ENCODE data around the gene CNTFR. TPM values are rescaled to one million over a fixed set of nuclear protein-coding genes. Genes with fewer than 3 reads are reported as not detected.

The CNTFR gene
- total RNA-seq, 4 donors from 2014 or later, result 19.8 to 40.9 (median 34.7) TPM

- Histone ChIP-seq H3K36me3 (peaks cover 0 to 14% (median 0%) of the 10 kb centered on the region in 3 donors), H3K27me3 (no peaks in the 10 kb centered on the region), H3K27ac (peak overlapping the region in 1 of 4 donors; percentile 20), H3K4me3 (no peak overlapping the region), H3K4me1 (peaks cover 0 to 51% (median 12%) of the 10 kb centered on the region in 4 donors), H3K9me3 (no peaks in the 10 kb centered on the region)
- WGBS, 2 donors, result 85 to 89% methylated on average over 14 of the region's 14 CpGs
- TF ChIP-seq CTCF (IDR thresholded peaks at IDR 0.05) (no peak), EP300 (IDR thresholded peaks at IDR 0.05) (no peak)
- no peak for DNase-seq (ENCODE audit: low spot score in 2 of 2)
Measured at GRCh38 chr9:34635556-34635955, 46.0 kb upstream of the CNTFR start.

- peak overlapping the region in 1 of 4 donors; percentile 7 for H3K27ac ChIP-seq
- H3K36me3 ChIP-seq, result peaks cover 0 to 14% (median 0%) of the 10 kb centered on the region in 3 donors
- no peak for DNase-seq (ENCODE audit: low spot score in 2 of 2)
- H3K27me3 ChIP-seq, result peaks cover 0 to 8% of the 10 kb centered on the region in 2 donors
- 55 to 60% methylated on average over 3 of the region's 3 CpGs for WGBS, 2 donors
- H3K4me1 ChIP-seq, result peaks cover 0 to 58% (median 12%) of the 10 kb centered on the region in 4 donors
- no peaks in the 10 kb centered on the region for H3K9me3 ChIP-seq
- TF ChIP-seq CTCF (IDR thresholded peaks at IDR 0.05), result no peak
- H3K4me3 ChIP-seq, result no peak overlapping the region
Measured at GRCh38 chr9:34634551-34635248, 45.2 kb upstream of the CNTFR start.

GRCh38 chr9:34633851-34634550, 44.5 kb upstream of the CNTFR start:
- Histone ChIP-seq H3K9me3 (no peaks in the 10 kb centered on the region), H3K27ac (no peak overlapping the region), H3K4me1 (peaks cover 0 to 64% (median 15%) of the 10 kb centered on the region in 4 donors), H3K27me3 (peaks cover 0 to 15% of the 10 kb centered on the region in 2 donors), H3K4me3 (no peak overlapping the region), H3K36me3 (peaks cover 0 to 14% (median 0%) of the 10 kb centered on the region in 3 donors)
- TF ChIP-seq EP300 (IDR thresholded peaks at IDR 0.05) (peak in 1 of 2 donors; percentile 27), POLR2A (IDR thresholded peaks at IDR 0.05) (no peak), CTCF (IDR thresholded peaks at IDR 0.05) (peak; percentile 77 to 83 (median 82))
- WGBS, 2 donors, result 24 to 34% methylated on average over 3 of the region's 3 CpGs
- DNase-seq (ENCODE audit: low spot score in 2 of 2), result peak in 1 of 2 donors; percentile 54

GRCh38 chr9:34633166-34633565, 43.6 kb upstream of the CNTFR start:
- no peak for TF ChIP-seq CTCF (IDR thresholded peaks at IDR 0.05)
- no peak for TF ChIP-seq POLR2A (IDR thresholded peaks at IDR 0.05)
- TF ChIP-seq EP300 (IDR thresholded peaks at IDR 0.05), result no peak
- H3K27ac ChIP-seq, result no peak overlapping the region
- peaks cover 0 to 14% (median 0%) of the 10 kb centered on the region in 3 donors for H3K36me3 ChIP-seq
- DNase-seq (ENCODE audit: low spot score in 2 of 2), result no peak
- peaks cover 0 to 22% of the 10 kb centered on the region in 2 donors for H3K27me3 ChIP-seq
- H3K4me3 ChIP-seq, result no peak overlapping the region
- H3K9me3 ChIP-seq, result no peaks in the 10 kb centered on the region
- WGBS, 2 donors, result 40 to 46% methylated on average over 5 of the region's 5 CpGs
- peaks cover 0 to 64% (median 19%) of the 10 kb centered on the region in 4 donors for H3K4me1 ChIP-seq
